ENCODE results near the gene SARDH. TPM values are rescaled to one million over a fixed set of nuclear protein-coding genes. Genes with fewer than 3 reads are reported as not detected.

SARDH gene
- total RNA-seq, 1 donor from 2014 or later, result 5.0 TPM

GRCh38 chr9:133779081-133779480, 40.9 kb upstream of the SARDH start:
- Mint-ChIP-seq H3K27me3 (ENCODE audit: unreplicated experiment) (peaks cover 9% of the 10 kb centered on the region), H3K9me3 (ENCODE audit: unreplicated experiment) (no peaks in the 10 kb centered on the region), H3K27ac (ENCODE audit: unreplicated experiment) (no peak overlapping the region), H3K4me1 (ENCODE audit: unreplicated experiment) (no peaks in the 10 kb centered on the region), H3K36me3 (ENCODE audit: low read depth, unreplicated experiment) (peaks cover 6% of the 10 kb centered on the region), H3K4me3 (ENCODE audit: unreplicated experiment) (peak overlapping the region; percentile 74)
- no peak for DNase-seq (ENCODE audit: low spot score)
- no peak for TF ChIP-seq CTCF (IDR thresholded peaks at IDR 0.05; ENCODE audit: unreplicated experiment)

GRCh38 chr9:133778336-133779013, 40.3 kb upstream of the SARDH start:
- no peak overlapping the region for H3K27ac Mint-ChIP-seq (ENCODE audit: unreplicated experiment)
- DNase-seq (ENCODE audit: low spot score), result no peak
- peaks cover 6% of the 10 kb centered on the region for H3K36me3 Mint-ChIP-seq (ENCODE audit: low read depth, unreplicated experiment)
- H3K9me3 Mint-ChIP-seq (ENCODE audit: unreplicated experiment), result no peaks in the 10 kb centered on the region
- H3K27me3 Mint-ChIP-seq (ENCODE audit: unreplicated experiment), result peaks cover 7% of the 10 kb centered on the region
- H3K4me1 Mint-ChIP-seq (ENCODE audit: unreplicated experiment), result no peaks in the 10 kb centered on the region
- TF ChIP-seq CTCF (IDR thresholded peaks at IDR 0.05; ENCODE audit: unreplicated experiment), result no peak
- H3K4me3 Mint-ChIP-seq (ENCODE audit: unreplicated experiment), result no peak overlapping the region

GRCh38 chr9:133777871-133778270, 39.7 kb upstream of the SARDH start:
- no peaks in the 10 kb centered on the region for H3K4me1 Mint-ChIP-seq (ENCODE audit: unreplicated experiment)
- peaks cover 6% of the 10 kb centered on the region for H3K36me3 Mint-ChIP-seq (ENCODE audit: low read depth, unreplicated experiment)
- no peak overlapping the region for H3K27ac Mint-ChIP-seq (ENCODE audit: unreplicated experiment)
- no peak overlapping the region for H3K4me3 Mint-ChIP-seq (ENCODE audit: unreplicated experiment)
- no peaks in the 10 kb centered on the region for H3K9me3 Mint-ChIP-seq (ENCODE audit: unreplicated experiment)
- H3K27me3 Mint-ChIP-seq (ENCODE audit: unreplicated experiment), result peaks cover 7% of the 10 kb centered on the region
- no peak for TF ChIP-seq CTCF (IDR thresholded peaks at IDR 0.05; ENCODE audit: unreplicated experiment)
- DNase-seq (ENCODE audit: low spot score), result no peak

GRCh38 chr9:133777068-133777791, 39.1 kb upstream of the SARDH start:
- Mint-ChIP-seq H3K4me3 (ENCODE audit: unreplicated experiment) (no peak overlapping the region), H3K9me3 (ENCODE audit: unreplicated experiment) (no peaks in the 10 kb centered on the region), H3K4me1 (ENCODE audit: unreplicated experiment) (no peaks in the 10 kb centered on the region), H3K27me3 (ENCODE audit: unreplicated experiment) (peaks cover 7% of the 10 kb centered on the region), H3K36me3 (ENCODE audit: low read depth, unreplicated experiment) (peaks cover 4% of the 10 kb centered on the region), H3K27ac (ENCODE audit: unreplicated experiment) (no peak overlapping the region)
- no peak for DNase-seq (ENCODE audit: low spot score)
- no peak for TF ChIP-seq CTCF (IDR thresholded peaks at IDR 0.05; ENCODE audit: unreplicated experiment)
